ENCODE measurements around the gene NDUFS7.

NDUFS7 gene

GRCh38 chr19:1386945-1387683, 3.4 kb downstream of the NDUFS7 start:
- DNase-seq = no peak

- DNase-seq = no peak
Observed at GRCh38 chr19:1387684-1388636, 4.3 kb downstream of the NDUFS7 start.

- no peak for DNase-seq
Observed at GRCh38 chr19:1388637-1389026, 4.9 kb downstream of the NDUFS7 start.

GRCh38 chr19:1389033-1389940, 5.6 kb downstream of the NDUFS7 start:
- DNase-seq = no peak

- no peak for DNase-seq
Observed at GRCh38 chr19:1390890-1391423, 7.2 kb downstream of the NDUFS7 start.

GRCh38 chr19:1392407-1392806, 8.7 kb downstream of the NDUFS7 start:
- DNase-seq = no peak

GRCh38 chr19:1392939-1393530, 9.3 kb downstream of the NDUFS7 start:
- DNase-seq = no peak

GRCh38 chr19:1393841-1394240, 10.1 kb downstream of the NDUFS7 start:
- no peak for DNase-seq

- no peak for DNase-seq
Observed at GRCh38 chr19:1394252-1395193, 10.8 kb downstream of the NDUFS7 start.

- no peak for DNase-seq
Observed at GRCh38 chr19:1395194-1396018, 11.7 kb downstream of the NDUFS7 start.

- DNase-seq = no peak
Observed at GRCh38 chr19:1396019-1396767, 12.5 kb downstream of the NDUFS7 start.

- no peak for DNase-seq
Observed at GRCh38 chr19:1396768-1397679, 13.3 kb downstream of the NDUFS7 start.

GRCh38 chr19:1397838-1398237, 14.1 kb downstream of the NDUFS7 start:
- DNase-seq = no peak

- DNase-seq = no peak
Observed at GRCh38 chr19:1399079-1399478, 15.4 kb downstream of the NDUFS7 start.

GRCh38 chr19:1399745-1400144, 16.0 kb downstream of the NDUFS7 start:
- DNase-seq = no peak

- no peak for DNase-seq
Observed at GRCh38 chr19:1400281-1401137, 16.8 kb downstream of the NDUFS7 start.

Data from CD4-positive, alpha-beta T cell treated with Interleukin-17A for 1 hour (primary cell).